ENCODE measurements around the gene KIRREL3.

Gene KIRREL3

DNA sequence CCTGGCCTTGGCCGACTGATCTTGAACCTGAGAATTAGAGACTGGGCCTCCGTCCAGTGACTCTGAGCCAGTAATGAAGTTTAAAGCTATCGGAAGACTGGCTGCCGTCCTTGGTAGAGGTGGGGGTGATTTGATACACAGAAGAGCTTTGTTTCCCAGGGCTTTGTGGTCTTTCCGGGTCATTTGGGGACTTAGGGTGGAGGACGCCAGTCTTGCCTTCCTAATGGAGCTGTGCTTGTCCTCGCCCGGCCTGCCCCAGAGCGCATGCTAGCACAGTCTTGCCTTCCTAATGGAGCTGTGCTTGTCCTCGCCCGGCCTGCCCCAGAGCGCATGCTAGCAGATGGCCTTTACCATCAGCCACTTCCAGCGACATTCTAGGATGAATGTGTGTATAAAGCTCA, 579.3 kb downstream of the KIRREL3 start:
- H3K4me3 ChIP-seq (ENCODE audit: low read length), result no peak overlapping the region
- H3K9me3 ChIP-seq (ENCODE audit: control insufficient read depth, low read depth, low read length), result no peaks in the 10 kb centered on the region
- no peaks in the 10 kb centered on the region for H3K27me3 ChIP-seq (ENCODE audit: control insufficient read depth, insufficient read depth, low read length)
- H3K4me1 ChIP-seq (ENCODE audit: control insufficient read depth, low read depth, low read length), result no peaks in the 10 kb centered on the region
- H3K9ac ChIP-seq (ENCODE audit: low read length), result no peak overlapping the region
- no peak overlapping the region for H3K27ac ChIP-seq (ENCODE audit: low read length)
- H3K36me3 ChIP-seq (ENCODE audit: control insufficient read depth, low read depth, low read length), result no peaks in the 10 kb centered on the region

DNA sequence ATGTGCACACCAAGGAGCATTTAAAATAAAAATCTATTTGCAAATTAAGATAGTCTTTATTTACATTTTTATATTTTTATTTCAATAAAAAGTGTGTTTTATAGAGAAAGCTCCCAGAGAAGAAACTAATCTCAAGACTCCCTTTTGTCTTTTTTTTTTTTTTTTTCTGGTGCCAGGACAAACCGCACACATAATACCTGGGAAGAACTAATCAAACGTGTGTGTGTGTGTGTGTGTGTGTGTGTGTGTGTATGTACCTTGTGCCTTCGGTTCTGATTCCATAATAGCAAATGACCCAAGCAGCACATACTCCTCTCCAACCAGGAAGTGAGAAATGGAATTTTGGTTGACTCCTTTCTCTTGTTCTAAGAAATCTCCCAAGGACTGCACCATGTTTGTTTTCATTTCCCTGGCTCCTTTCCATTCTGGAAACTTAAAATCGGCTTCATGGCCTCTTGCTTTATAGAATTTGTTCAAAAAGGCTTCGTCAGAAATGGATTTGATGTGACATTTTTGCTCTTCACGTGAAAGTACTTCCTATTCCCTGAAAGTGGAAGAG, 579.8 kb downstream of the KIRREL3 start:
- Histone ChIP-seq H3K4me3 (ENCODE audit: low read length) (no peak overlapping the region), H3K9me3 (ENCODE audit: control insufficient read depth, low read depth, low read length) (no peaks in the 10 kb centered on the region), H3K27ac (ENCODE audit: low read length) (no peak overlapping the region), H3K36me3 (ENCODE audit: control insufficient read depth, low read depth, low read length) (no peaks in the 10 kb centered on the region), H3K9ac (ENCODE audit: low read length) (no peak overlapping the region), H3K4me1 (ENCODE audit: control insufficient read depth, low read depth, low read length) (no peaks in the 10 kb centered on the region), H3K27me3 (ENCODE audit: control insufficient read depth, insufficient read depth, low read length) (no peaks in the 10 kb centered on the region)

- no peaks in the 10 kb centered on the region for H3K4me1 ChIP-seq (ENCODE audit: control insufficient read depth, low read depth, low read length)
- H3K9ac ChIP-seq (ENCODE audit: low read length), result no peak overlapping the region
- no peaks in the 10 kb centered on the region for H3K36me3 ChIP-seq (ENCODE audit: control insufficient read depth, low read depth, low read length)
- no peaks in the 10 kb centered on the region for H3K27me3 ChIP-seq (ENCODE audit: control insufficient read depth, insufficient read depth, low read length)
- no peak overlapping the region for H3K4me3 ChIP-seq (ENCODE audit: low read length)
- no peaks in the 10 kb centered on the region for H3K9me3 ChIP-seq (ENCODE audit: control insufficient read depth, low read depth, low read length)
- H3K27ac ChIP-seq (ENCODE audit: low read length), result no peak overlapping the region
Measured at GRCh38 chr11:126419801-126420697, 580.5 kb downstream of the KIRREL3 start.

DNA sequence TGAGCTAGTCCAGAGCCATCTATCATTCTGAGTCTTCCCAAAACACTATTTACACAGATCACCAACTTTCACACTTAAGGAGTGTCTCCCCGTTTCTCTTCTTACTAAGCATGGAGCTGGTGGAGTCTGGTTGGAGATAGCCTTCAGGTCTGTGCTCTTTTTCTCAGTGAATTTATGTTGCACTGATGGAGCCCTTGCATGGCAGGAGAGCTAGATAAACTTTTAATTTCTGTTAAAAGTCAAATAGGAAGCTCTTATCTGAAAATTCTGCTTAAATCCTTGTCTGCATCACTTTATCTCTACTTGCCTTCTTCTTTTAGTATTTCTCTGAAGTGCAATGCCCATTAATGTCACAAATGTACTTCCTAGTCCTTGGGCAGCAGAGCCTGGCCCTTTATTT, 581.7 kb downstream of the KIRREL3 start:
- no peaks in the 10 kb centered on the region for H3K9me3 ChIP-seq (ENCODE audit: control insufficient read depth, low read depth, low read length)
- H3K27ac ChIP-seq (ENCODE audit: low read length), result no peak overlapping the region
- no peaks in the 10 kb centered on the region for H3K4me1 ChIP-seq (ENCODE audit: control insufficient read depth, low read depth, low read length)
- no peaks in the 10 kb centered on the region for H3K36me3 ChIP-seq (ENCODE audit: control insufficient read depth, low read depth, low read length)
- H3K4me3 ChIP-seq (ENCODE audit: low read length), result no peak overlapping the region
- H3K9ac ChIP-seq (ENCODE audit: low read length), result no peak overlapping the region
- H3K27me3 ChIP-seq (ENCODE audit: control insufficient read depth, insufficient read depth, low read length), result no peaks in the 10 kb centered on the region

DNA sequence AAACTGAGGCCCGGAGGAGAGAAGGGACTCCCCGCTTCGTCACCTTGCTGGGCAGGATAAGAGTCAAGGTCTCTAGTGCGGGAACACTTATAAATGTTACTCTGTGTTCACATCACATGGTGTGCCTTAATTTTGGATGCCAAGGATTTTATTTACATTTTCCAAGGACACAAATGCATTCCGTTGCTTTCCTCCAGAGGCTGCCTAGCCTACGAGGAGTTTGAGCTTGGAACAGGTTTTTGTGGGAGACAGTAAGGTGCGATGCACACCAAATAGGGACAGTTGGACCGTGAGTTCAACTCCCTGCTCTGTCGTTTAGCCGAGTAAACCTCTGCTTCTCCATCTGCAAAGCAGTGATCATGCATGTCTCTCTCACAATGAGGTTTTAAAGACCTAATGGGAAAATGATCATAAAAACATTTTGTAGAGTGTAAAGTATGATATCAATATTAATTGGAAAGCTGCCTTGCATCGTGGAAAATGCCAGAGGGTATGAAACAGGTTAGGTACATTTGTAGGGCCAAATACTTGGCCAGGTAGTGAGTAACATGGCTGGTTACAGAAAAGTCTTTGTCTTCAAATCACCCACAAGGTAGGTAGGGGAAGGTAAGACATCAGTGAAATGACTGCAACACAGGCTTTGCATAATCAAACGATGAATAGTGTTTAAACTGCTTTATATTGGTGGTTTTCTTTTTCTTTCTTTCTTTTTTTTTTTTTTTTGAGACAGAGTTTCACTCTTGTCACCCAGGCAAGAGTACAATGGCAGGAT, 583.3 kb downstream of the KIRREL3 start:
- Histone ChIP-seq H3K27me3 (ENCODE audit: control insufficient read depth, insufficient read depth, low read length) (no peaks in the 10 kb centered on the region), H3K36me3 (ENCODE audit: control insufficient read depth, low read depth, low read length) (peaks cover 3% of the 10 kb centered on the region), H3K27ac (ENCODE audit: low read length) (no peak overlapping the region), H3K9ac (ENCODE audit: low read length) (no peak overlapping the region), H3K4me1 (ENCODE audit: control insufficient read depth, low read depth, low read length) (no peaks in the 10 kb centered on the region), H3K9me3 (ENCODE audit: control insufficient read depth, low read depth, low read length) (no peaks in the 10 kb centered on the region), H3K4me3 (ENCODE audit: low read length) (no peak overlapping the region)

DNA sequence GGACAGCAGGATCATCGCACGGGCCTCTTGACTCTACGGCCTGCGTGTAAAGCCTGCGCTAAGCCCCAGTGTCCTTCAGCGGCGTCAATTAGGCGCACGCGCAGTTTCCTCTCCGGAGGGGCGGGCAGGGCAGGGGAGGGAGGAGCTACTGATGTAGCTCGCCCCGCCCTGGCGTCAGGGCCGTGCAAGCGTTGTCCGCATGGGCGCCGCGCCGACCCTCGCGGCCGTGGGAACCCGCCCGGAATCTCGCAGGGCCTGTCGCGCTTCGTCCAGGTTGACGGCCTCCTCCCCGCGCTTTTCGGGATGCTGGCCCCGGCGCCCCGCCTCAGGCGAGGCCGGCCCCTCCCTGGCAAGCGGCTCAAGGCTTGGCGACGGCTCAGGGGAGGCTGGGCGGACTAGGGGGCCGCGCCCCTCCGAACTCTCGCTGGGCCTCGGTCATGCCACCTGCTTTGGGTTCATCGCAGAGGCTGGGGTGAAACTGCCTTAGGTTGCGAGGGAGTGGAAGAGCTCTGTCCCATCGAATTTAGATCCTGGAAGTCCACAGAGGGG, 584.0 kb downstream of the KIRREL3 start:
- no peak overlapping the region for H3K9ac ChIP-seq (ENCODE audit: low read length)
- H3K4me3 ChIP-seq (ENCODE audit: low read length), result no peak overlapping the region
- H3K27me3 ChIP-seq (ENCODE audit: control insufficient read depth, insufficient read depth, low read length), result no peaks in the 10 kb centered on the region
- no peak overlapping the region for H3K27ac ChIP-seq (ENCODE audit: low read length)
- H3K36me3 ChIP-seq (ENCODE audit: control insufficient read depth, low read depth, low read length), result peaks cover 3% of the 10 kb centered on the region
- H3K9me3 ChIP-seq (ENCODE audit: control insufficient read depth, low read depth, low read length), result no peaks in the 10 kb centered on the region
- H3K4me1 ChIP-seq (ENCODE audit: control insufficient read depth, low read depth, low read length), result no peaks in the 10 kb centered on the region

DNA sequence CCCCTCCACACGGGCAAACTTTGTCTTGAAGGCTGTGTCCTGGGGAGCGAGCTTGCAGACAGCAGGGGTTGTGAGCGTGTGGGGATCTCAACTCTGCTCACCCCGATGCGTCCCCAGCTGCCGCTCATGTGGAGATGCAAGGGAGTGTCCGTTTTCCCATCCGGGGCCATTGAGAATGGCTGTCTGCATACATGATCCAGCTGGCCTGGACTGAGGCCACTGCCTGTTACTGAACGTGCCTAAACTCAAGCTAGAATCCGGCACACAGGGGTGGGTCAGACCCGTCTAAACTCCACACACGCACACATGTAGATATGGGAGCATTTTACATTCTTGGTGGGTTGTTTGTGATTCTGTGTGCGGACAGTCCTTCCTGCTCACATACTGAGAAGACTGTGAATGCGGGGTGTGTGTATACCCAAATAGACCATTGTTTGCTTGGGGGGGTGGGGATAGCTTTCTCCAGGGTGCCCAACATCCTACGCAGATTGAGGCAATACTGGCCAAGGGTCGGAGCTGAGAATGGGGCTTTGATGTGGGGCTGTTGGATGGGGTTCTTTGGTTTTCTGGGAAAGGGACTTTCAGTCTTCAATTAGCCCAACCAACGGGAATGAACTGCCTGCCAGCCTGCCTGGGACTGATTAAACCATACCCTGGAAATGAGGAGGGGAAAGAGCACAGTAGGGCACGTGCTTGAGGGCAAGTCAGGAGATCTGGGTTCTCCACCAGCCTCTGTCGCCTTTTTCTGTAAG, 584.7 kb downstream of the KIRREL3 start:
- Histone ChIP-seq H3K9ac (ENCODE audit: low read length) (no peak overlapping the region), H3K4me3 (ENCODE audit: low read length) (no peak overlapping the region), H3K36me3 (ENCODE audit: control insufficient read depth, low read depth, low read length) (peaks cover 3% of the 10 kb centered on the region), H3K27me3 (ENCODE audit: control insufficient read depth, insufficient read depth, low read length) (no peaks in the 10 kb centered on the region), H3K4me1 (ENCODE audit: control insufficient read depth, low read depth, low read length) (no peaks in the 10 kb centered on the region), H3K27ac (ENCODE audit: low read length) (no peak overlapping the region), H3K9me3 (ENCODE audit: control insufficient read depth, low read depth, low read length) (no peaks in the 10 kb centered on the region)

DNA sequence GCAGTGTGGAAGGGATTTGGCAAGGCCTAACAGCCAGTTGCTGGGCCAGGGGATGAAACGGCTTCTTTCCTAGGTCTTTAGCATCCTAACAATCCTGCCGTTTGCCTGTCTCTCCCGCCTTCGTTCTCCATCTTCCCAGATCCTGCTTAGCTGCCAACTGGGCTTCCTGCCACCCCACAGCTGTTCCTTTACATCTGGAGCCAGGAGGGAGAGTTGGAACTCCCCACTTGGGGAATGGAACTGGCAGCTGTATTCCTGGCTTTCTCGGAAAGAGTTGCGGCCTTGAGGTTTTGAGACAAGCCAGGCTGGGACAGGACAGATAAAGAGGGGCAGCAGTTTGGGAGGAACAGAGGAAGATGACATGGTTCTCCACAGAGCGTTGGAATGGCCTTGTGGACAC, 585.4 kb downstream of the KIRREL3 start:
- H3K27ac ChIP-seq (ENCODE audit: low read length), result no peak overlapping the region
- no peaks in the 10 kb centered on the region for H3K4me1 ChIP-seq (ENCODE audit: control insufficient read depth, low read depth, low read length)
- no peaks in the 10 kb centered on the region for H3K27me3 ChIP-seq (ENCODE audit: control insufficient read depth, insufficient read depth, low read length)
- H3K4me3 ChIP-seq (ENCODE audit: low read length), result no peak overlapping the region
- no peak overlapping the region for H3K9ac ChIP-seq (ENCODE audit: low read length)
- peaks cover 6% of the 10 kb centered on the region for H3K36me3 ChIP-seq (ENCODE audit: control insufficient read depth, low read depth, low read length)
- H3K9me3 ChIP-seq (ENCODE audit: control insufficient read depth, low read depth, low read length), result no peaks in the 10 kb centered on the region

- Histone ChIP-seq H3K9me3 (ENCODE audit: control insufficient read depth, low read depth, low read length) (no peaks in the 10 kb centered on the region), H3K4me1 (ENCODE audit: control insufficient read depth, low read depth, low read length) (no peaks in the 10 kb centered on the region), H3K4me3 (ENCODE audit: low read length) (no peak overlapping the region), H3K9ac (ENCODE audit: low read length) (no peak overlapping the region), H3K27ac (ENCODE audit: low read length) (no peak overlapping the region), H3K27me3 (ENCODE audit: control insufficient read depth, insufficient read depth, low read length) (no peaks in the 10 kb centered on the region), H3K36me3 (ENCODE audit: control insufficient read depth, low read depth, low read length) (peaks cover 6% of the 10 kb centered on the region)
Measured at GRCh38 chr11:126414615-126415014, 586.0 kb downstream of the KIRREL3 start.

DNA sequence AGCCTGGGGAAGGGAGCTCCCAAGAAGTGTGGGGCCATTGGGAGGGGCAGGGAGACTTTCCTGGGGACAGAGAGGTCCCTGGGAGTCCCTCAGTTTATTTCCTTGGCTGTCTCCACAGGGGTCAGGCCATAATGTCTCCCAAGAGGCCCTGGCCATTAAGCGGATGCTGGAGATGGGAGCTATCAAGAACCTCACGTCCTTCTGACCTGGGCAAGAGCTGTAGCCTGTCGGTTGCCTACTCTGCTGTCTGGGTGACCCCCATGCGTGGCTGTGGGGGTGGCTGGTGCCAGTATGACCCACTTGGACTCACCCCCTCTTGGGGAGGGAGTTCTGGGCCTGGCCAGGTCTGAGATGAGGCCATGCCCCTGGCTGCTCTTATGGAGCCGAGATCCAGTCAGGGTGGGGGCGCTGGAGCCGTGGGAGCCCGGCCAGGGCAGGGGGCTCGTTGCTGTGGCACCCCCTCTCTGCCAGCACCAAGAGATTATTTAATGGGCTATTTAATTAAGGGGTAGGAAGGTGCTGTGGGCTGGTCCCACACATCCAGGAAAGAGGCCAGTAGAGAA, 586.6 kb downstream of the KIRREL3 start:
- H3K36me3 ChIP-seq (ENCODE audit: control insufficient read depth, low read depth, low read length), result peaks cover 11% of the 10 kb centered on the region

GRCh38 chr11:126413426-126413825, 587.1 kb downstream of the KIRREL3 start:
- Histone ChIP-seq H3K27ac (ENCODE audit: low read length) (no peak overlapping the region), H3K4me3 (ENCODE audit: low read length) (no peak overlapping the region), H3K27me3 (ENCODE audit: control insufficient read depth, insufficient read depth, low read length) (no peaks in the 10 kb centered on the region), H3K36me3 (ENCODE audit: control insufficient read depth, low read depth, low read length) (peaks cover 11% of the 10 kb centered on the region), H3K4me1 (ENCODE audit: control insufficient read depth, low read depth, low read length) (no peaks in the 10 kb centered on the region), H3K9ac (ENCODE audit: low read length) (no peak overlapping the region), H3K9me3 (ENCODE audit: control insufficient read depth, low read depth, low read length) (no peaks in the 10 kb centered on the region)

More for the DNA sequence above, 586.6 kb downstream of the KIRREL3 start:
- no peaks in the 10 kb centered on the region for H3K4me1 ChIP-seq (ENCODE audit: control insufficient read depth, low read depth, low read length)
- H3K4me3 ChIP-seq (ENCODE audit: low read length), result no peak overlapping the region
- no peaks in the 10 kb centered on the region for H3K9me3 ChIP-seq (ENCODE audit: control insufficient read depth, low read depth, low read length)
- no peak overlapping the region for H3K9ac ChIP-seq (ENCODE audit: low read length)
- H3K27me3 ChIP-seq (ENCODE audit: control insufficient read depth, insufficient read depth, low read length), result no peaks in the 10 kb centered on the region
- H3K27ac ChIP-seq (ENCODE audit: low read length), result no peak overlapping the region
